HEK293T (cell line): ENCODE results near the gene FAM216A.
"Not testable (repeated sequence)": the region's sequence is repeated elsewhere in the genome, so short reads cannot be mapped to it uniquely, and the experiment has no call there.

Experiments used
- CTBP1 ChIP-seq: fragments of 450-650 bp; IDR thresholded peaks from 2 replicates; pipeline ENCODE4 v1.6.1; 2016; ENCODE audit warnings: borderline replicate concordance
- ELF4 ChIP-seq: fragments of 450-650 bp; IDR thresholded peaks from 2 replicates; pipeline ENCODE4 v1.6.1; 2017; ENCODE audit warnings: antibody characterized with exemption
- FOXA1 ChIP-seq: fragments of 450-650 bp; IDR thresholded peaks from 2 replicates; pipeline ENCODE4 v1.6.1; 2016; ENCODE audit warnings: mild to moderate bottlenecking
- FOXM1 ChIP-seq: fragments of 450-650 bp; IDR thresholded peaks from 2 replicates; pipeline ENCODE4 v1.6.1; 2017; ENCODE audit warnings: mild to moderate bottlenecking, borderline replicate concordance
- HDGF ChIP-seq: fragments of 450-650 bp; IDR thresholded peaks from 2 replicates; pipeline ENCODE4 v1.6.1; 2017; ENCODE audit warnings: antibody characterized with exemption, borderline replicate concordance
- SUZ12 ChIP-seq: fragments of 450-650 bp; IDR thresholded peaks from 2 replicates; pipeline ENCODE4 v1.6.1; 2016; ENCODE audit warnings: mild to moderate bottlenecking

- TF ChIP-seq CTBP1, SUZ12, HDGF, ELF4, FOXM1, FOXA1: not testable (repeated sequence)
Observed at GRCh38 chr12:110461189-110461588, 7.5 kb upstream of the FAM216A start.
